CD4-positive, alpha-beta T cell treated with Interleukin-4 for 1 hour (primary cell): Measurements from ENCODE around the gene RSPH6A.

Experiments used
- DNase-seq, 2 donors: peaks; one replicate each; pipeline ENCODE4 v3.0.0-alpha.2; 2020 to 2022

Gene RSPH6A

DNA sequence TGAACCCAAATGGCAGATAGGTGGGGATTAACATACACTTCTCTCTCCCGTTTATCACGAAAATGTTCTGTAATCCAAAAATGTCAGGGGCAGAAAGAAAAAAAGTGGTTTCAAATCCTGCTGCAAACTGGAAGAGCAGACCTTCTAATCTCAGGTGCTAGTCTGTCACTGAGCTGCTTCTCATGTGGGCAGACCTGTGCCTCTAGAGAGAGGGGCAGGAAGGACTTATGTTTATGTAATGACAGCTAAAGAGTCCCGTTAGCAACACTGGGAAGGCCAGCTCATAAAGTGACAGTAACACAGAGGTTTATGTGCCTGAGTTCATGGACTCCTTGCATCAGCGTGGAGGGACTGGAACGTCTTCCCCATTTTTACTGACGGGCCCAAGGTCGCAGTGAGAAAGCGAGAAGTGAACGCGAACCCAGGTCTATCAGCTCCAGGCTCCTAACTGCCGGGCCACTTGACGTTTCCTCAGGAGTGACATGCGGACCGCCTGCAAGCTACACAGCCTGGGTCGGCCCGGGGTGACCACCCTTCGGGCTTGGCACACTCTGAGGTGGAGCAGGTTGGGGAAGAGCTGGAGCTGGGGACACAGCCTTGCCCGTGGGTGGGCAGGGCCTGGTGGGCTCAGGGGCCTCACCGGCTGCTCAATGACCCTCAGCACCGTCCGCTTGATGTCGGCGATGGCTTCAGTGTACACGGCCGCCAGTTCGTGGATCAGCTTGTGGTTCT lies 9.6 kb upstream of the RSPH6A start:
- no peak for DNase-seq

DNA sequence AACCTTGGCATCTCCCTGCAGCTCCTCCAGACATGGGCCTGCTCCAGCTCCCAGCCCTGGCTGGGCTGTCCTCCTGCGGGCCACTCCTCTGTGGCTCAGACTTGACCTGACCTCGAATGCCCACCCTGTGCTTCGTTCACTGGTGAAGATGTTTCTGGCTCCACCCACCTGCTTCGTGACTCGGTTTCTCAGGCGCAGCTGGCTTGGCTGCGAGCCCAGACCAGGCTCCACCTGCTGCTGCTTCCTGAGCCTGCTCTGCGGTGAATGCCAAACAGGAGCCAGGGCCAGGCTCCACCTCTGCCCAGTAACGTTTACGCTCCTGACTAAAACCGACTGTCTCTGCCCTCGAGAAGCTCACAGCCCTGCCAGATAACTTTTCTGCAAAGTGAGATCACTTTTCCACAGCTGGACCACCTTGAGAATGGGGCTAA lies 8.9 kb upstream of the RSPH6A start:
- DNase-seq: no peak

GRCh38 chr19:45823182-45823581 lies 8.1 kb upstream of the RSPH6A start:
- no peak for DNase-seq

DNA sequence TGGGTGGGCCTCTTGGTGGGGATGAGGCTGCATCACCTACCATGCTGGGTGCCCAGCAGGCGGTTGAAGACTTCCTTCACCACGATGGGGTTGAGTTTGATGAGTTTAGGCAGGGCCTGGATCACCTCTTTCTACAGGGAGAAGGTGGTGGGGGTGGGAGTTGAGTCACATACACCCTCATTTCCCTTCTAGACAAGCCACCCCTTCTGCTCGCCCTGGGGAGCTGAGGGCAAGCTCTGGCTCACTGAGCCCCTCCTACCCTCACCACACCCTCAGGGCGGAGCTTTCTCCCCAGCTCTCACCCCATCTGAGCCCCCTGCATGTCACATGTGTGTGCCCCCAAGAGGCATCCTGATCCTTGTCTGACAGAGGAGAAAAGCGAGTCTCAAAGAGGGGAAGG lies 7.6 kb upstream of the RSPH6A start:
- no peak for DNase-seq

GRCh38 chr19:45821570-45821969 lies 6.5 kb upstream of the RSPH6A start:
- no peak for DNase-seq

GRCh38 chr19:45821103-45821521 lies 6.0 kb upstream of the RSPH6A start:
- no peak for DNase-seq

- no peak for DNase-seq
Observed at GRCh38 chr19:45820413-45821102, 5.5 kb upstream of the RSPH6A start.

DNA sequence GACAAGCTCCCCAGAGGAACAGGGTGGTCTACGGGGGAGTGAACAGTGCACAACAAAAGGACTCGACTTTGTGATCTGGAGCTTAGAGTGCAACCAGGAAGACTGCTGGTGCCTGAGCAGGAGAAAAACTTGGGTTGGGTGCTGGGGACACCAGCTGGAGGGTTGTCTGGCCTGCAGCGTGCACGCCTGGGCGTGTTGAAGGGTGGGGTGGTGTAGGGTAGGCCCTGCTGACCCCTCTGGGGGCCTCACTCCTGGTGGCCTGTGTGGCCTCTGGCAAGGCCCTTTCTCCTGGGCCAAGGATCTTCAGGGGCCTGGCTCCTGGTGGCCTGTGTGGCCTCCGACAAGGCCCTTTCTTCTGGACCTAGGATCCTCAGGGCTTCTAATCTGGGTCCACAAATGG lies 4.7 kb upstream of the RSPH6A start:
- no peak for DNase-seq

- DNase-seq: no peak
Observed at GRCh38 chr19:45817725-45818301, 2.7 kb upstream of the RSPH6A start.

- peak; percentile 96 for DNase-seq
Observed at GRCh38 chr19:45817010-45817724, 2.1 kb upstream of the RSPH6A start.

GRCh38 chr19:45816236-45817009 lies 1.3 kb upstream of the RSPH6A start:
- DNase-seq: peak in 1 of 2 donors; percentile 7

GRCh38 chr19:45815481-45816216 lies 541 bp upstream of the RSPH6A start:
- no peak for DNase-seq

- no peak for DNase-seq
Observed at GRCh38 chr19:45814166-45814780, 835 bp downstream of the RSPH6A start.

DNA sequence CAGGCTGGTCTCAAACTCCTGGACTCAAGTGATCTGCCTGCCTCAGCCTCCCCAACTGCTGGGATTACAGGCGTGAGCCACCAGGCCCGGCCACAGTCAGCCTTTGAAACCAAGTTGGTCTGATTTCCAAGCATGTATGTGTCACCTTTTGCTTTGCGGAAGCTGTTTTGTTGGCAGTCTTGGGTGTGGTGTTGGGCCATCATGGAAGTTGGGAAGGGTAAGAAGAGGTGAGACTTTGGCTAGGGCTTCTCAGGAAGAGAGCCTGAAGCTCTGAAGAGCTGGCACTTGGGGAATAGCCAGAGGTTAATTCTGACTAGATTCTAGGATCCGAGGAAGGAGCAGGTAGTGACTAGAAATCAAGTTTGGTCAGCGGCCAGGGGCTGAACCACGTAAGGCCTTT lies 2.8 kb downstream of the RSPH6A start:
- no peak for DNase-seq

GRCh38 chr19:45809643-45810159 lies 5.4 kb downstream of the RSPH6A start:
- no peak for DNase-seq

DNA sequence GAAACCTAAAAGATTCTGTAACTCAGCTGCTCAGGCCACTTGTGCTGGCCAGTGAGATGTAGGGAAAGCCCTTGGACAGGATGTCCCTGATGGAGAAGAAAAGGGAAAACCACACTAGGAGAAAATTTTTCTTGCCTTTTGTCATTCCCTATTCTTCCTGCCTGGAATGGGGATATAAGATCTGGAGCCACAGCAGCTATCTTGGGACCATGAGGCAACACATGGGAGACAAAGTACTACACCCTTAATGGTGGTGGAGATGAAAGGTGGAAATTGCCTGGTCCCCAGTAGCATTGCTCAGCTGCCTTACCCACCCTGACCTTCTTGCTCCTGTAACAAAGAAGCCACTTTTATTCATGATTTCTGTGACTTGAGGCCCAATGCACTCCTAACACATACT lies 9.4 kb downstream of the RSPH6A start:
- no peak for DNase-seq

- no peak for DNase-seq
Observed at GRCh38 chr19:45804959-45805230, 10.2 kb downstream of the RSPH6A start.

DNA sequence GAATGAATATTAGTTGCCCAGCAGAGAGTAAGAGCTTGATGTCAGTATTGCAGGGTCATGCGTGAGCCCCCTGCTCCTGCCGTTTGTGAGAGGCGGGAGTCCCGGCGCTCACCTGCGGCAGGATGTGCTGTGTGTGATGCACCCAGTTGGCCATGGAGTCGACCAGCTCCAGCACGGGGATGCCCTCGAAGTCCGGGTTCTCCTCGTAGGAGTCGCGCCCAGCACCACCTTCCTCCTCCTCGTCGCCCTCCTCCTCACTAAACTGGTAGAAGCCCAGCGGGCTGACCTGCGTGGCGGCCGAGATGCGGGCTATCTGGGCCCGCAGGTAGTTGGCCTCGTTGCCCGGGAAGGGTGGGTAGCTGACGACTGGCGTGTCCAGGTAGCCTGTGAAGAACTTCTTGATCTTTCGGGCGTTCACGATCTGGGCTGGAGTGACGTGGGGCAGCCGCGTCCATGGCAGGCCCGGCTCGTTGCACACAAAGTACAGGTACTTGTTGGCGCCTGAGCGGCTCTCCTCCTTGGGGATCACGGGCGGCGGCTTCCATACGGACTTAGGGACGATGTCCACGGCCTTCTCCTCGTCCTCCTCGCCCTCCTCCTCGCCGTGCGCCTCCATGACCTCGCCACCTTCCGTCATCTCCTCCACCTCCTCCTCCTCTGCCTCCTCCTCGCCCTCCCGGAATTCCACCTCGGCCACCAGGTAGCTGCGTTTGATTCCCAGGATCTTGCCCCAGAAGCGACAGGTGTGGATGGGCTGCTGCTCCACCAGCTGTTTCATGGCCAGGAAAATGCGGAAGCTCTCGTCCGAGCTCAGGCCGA lies 10.8 kb downstream of the RSPH6A start:
- no peak for DNase-seq

- no peak for DNase-seq
Observed at GRCh38 chr19:45801603-45802175, 13.4 kb downstream of the RSPH6A start.

GRCh38 chr19:45800070-45800553 lies 15.0 kb downstream of the RSPH6A start:
- DNase-seq: no peak
